ENCODE results near the gene RIMBP3C.
"Not testable (repeated sequence)": the region's sequence is repeated elsewhere in the genome, so short reads cannot be mapped to it uniquely, and the experiment has no call there.

DNA sequence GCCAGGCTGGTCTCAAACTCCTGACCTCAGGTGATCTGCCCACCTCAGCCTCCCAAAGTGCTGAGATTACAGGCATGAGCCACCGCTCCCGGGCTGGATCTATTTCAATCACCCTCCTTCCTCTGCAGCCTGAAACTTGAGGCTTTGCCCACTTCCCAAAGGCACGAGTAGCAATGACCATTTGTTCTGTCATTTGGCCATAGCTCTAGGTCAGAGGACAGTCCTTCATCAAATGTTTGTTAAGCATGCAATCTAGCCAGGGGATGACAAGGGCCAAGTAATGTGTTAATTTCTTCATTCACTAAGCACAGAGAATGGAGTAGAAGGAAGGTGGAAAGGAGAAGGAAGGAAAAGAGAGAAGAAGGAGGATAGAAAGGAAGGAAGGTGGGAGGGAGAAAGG is 9.4 kb upstream of the RIMBP3C start:
- TF ChIP-seq, protein P1, sequence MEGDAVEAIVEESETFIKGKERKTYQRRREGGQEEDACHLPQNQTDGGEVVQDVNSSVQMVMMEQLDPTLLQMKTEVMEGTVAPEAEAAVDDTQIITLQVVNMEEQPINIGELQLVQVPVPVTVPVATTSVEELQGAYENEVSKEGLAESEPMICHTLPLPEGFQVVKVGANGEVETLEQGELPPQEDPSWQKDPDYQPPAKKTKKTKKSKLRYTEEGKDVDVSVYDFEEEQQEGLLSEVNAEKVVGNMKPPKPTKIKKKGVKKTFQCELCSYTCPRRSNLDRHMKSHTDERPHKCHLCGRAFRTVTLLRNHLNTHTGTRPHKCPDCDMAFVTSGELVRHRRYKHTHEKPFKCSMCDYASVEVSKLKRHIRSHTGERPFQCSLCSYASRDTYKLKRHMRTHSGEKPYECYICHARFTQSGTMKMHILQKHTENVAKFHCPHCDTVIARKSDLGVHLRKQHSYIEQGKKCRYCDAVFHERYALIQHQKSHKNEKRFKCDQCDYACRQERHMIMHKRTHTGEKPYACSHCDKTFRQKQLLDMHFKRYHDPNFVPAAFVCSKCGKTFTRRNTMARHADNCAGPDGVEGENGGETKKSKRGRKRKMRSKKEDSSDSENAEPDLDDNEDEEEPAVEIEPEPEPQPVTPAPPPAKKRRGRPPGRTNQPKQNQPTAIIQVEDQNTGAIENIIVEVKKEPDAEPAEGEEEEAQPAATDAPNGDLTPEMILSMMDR (conservative IDR thresholded peaks at IDR 0.05): not testable (repeated sequence)
- TF ChIP-seq EZH2 (IDR thresholded peaks at IDR 0.05; ENCODE audit: low read depth): not testable (repeated sequence)

Data from PC-9 (cell line).